GM23338 (cell line): ENCODE data around the gene PTPRN2. TPM values are rescaled to one million over a fixed set of nuclear protein-coding genes. Genes with fewer than 3 reads are reported as not detected.

Experiments
- ATAC-seq: fragments of 200-7000 bp; cut with Tn5 transposase; 3 replicates; pipeline ENCODE4 v1.9.1; 2020
- DNase-seq: peaks from one replicate; pipeline ENCODE4 v3.0.0-alpha.2; 2015; ENCODE audit warnings: low spot score
- H2AFZ ChIP-seq: fragments of 200-600 bp; sonication (generic); 2 replicates; pipeline ENCODE4 v1.8.0; 2016; ENCODE audit warnings: antibody characterized with exemption, mild to moderate bottlenecking, moderate library complexity
- H3F3A ChIP-seq: fragments of 200-600 bp; sonication (generic); replicated peaks from 2 replicates; pipeline ENCODE4 v1.8.0; 2017; ENCODE audit warnings: antibody characterized with exemption, mixed run types, low read depth
- H3K27ac ChIP-seq: fragments of 200-600 bp; sonication (generic); 2 replicates; pipeline ENCODE4 v1.6.1; 2016; ENCODE audit warnings: low read depth
- H3K27me3 ChIP-seq: fragments of 200-600 bp; sonication (generic); 2 replicates; pipeline ENCODE4 v1.8.0; 2016; ENCODE audit warnings: mild to moderate bottlenecking, mixed run types, moderate library complexity; ENCODE audit not compliant: insufficient read depth
- H3K36me3 ChIP-seq: fragments of 200-600 bp; sonication (generic); 2 replicates; pipeline ENCODE4 v1.8.0; 2016; ENCODE audit warnings: mild to moderate bottlenecking; ENCODE audit not compliant: insufficient read depth
- H3K4me1 ChIP-seq: fragments of 200-600 bp; sonication (generic); 2 replicates; pipeline ENCODE4 v1.8.0; 2016; ENCODE audit warnings: mild to moderate bottlenecking, moderate library complexity; ENCODE audit not compliant: insufficient read depth
- H3K4me2 ChIP-seq: fragments of 200-600 bp; sonication (generic); 2 replicates; pipeline ENCODE4 v1.7.1; 2017; ENCODE audit warnings: mixed run types
- H3K4me3 ChIP-seq: fragments of 200-600 bp; sonication (generic); 2 replicates; pipeline ENCODE4 v1.6.1; 2016; ENCODE audit warnings: mixed run types
- H3K79me2 ChIP-seq: fragments of 200-600 bp; sonication (generic); replicated peaks from 2 replicates; pipeline ENCODE4 v1.8.0; 2017; ENCODE audit warnings: mild to moderate bottlenecking; ENCODE audit not compliant: insufficient read depth
- H3K9me2 ChIP-seq: fragments of 200-600 bp; sonication (generic); 2 replicates; pipeline ENCODE4 v1.8.0; 2017; ENCODE audit not compliant: insufficient read depth
- H4K20me1 ChIP-seq: fragments of 200-600 bp; sonication (generic); replicated peaks from 2 replicates; pipeline ENCODE4 v1.8.0; 2017; ENCODE audit warnings: mild to moderate bottlenecking; ENCODE audit not compliant: insufficient read depth
- H3K27ac Mint-ChIP-seq: 2 replicates; pipeline ENCODE4 v1.8.0; 2020; ENCODE audit warnings: inconsistent platforms, mild to moderate bottlenecking, moderate library complexity, mixed read lengths
- H3K27me3 Mint-ChIP-seq: 3 replicates; pipeline ENCODE4 v1.8.0; 2022; ENCODE audit warnings: low read depth, mild to moderate bottlenecking, moderate library complexity, mixed read lengths, inconsistent platforms; ENCODE audit not compliant: insufficient read depth, poor library complexity
- H3K36me3 Mint-ChIP-seq: 3 replicates; pipeline ENCODE4 v1.8.0; 2021; ENCODE audit warnings: low read depth, mild to moderate bottlenecking, inconsistent platforms, moderate library complexity, mixed read lengths
- H3K4me1 Mint-ChIP-seq: 3 replicates; pipeline ENCODE4 v1.8.0; 2020; ENCODE audit warnings: mild to moderate bottlenecking, inconsistent platforms, mixed read lengths
- H3K4me3 Mint-ChIP-seq: 3 replicates; pipeline ENCODE4 v1.8.0; 2021; ENCODE audit warnings: moderate library complexity, mild to moderate bottlenecking, inconsistent platforms, mixed read lengths
- H3K9me3 Mint-ChIP-seq: 3 replicates; pipeline ENCODE4 v1.8.0; 2020; ENCODE audit warnings: moderate library complexity, mild to moderate bottlenecking, inconsistent platforms, mixed read lengths
- CREB1 ChIP-seq: fragments of 250-450 bp; sonication (Bioruptor Pico); IDR thresholded peaks from 2 replicates; pipeline ENCODE4 v1.5.0; 2020; ENCODE audit warnings: low read depth, mild to moderate bottlenecking, moderate library complexity
- CTCF ChIP-seq, 2 experiments: fragments of 200-600 bp in 1 of 2; sonication (generic) in 1 of 2; conservative IDR thresholded peaks; 2 replicates each; pipeline versions ENCODE4 v1.5.1 to v1.6.1; 2016 to 2017; ENCODE audit warnings: antibody characterized with exemption in 2 of 2, low read depth in 2 of 2, mild to moderate bottlenecking in 2 of 2, moderate library complexity in 1 of 2
- POLR2AphosphoS5 ChIP-seq: IDR thresholded peaks from 2 replicates; pipeline ENCODE4 v1.6.1; 2016; ENCODE audit warnings: antibody characterized with exemption, low read depth
- REST ChIP-seq: IDR thresholded peaks from one replicate; pipeline ENCODE4 v1.6.1; 2018; ENCODE audit warnings: antibody characterized with exemption; ENCODE audit not compliant: unreplicated experiment
- STAT1 ChIP-seq: IDR thresholded peaks from one replicate; pipeline ENCODE4 v1.6.1; 2016; ENCODE audit warnings: antibody characterized with exemption; ENCODE audit not compliant: unreplicated experiment
- ZNF114 ChIP-seq: fragments of 250-450 bp; sonication (Bioruptor Pico); IDR thresholded peaks from 2 replicates; pipeline ENCODE4 v1.5.0; 2020; ENCODE audit warnings: mild to moderate bottlenecking, moderate library complexity
- ZNF331 ChIP-seq: fragments of 250-450 bp; sonication (Bioruptor Pico); IDR thresholded peaks from 2 replicates; pipeline ENCODE4 v1.5.0; 2020; ENCODE audit warnings: low read depth, mild to moderate bottlenecking, moderate library complexity
- ZNF462 ChIP-seq: fragments of 250-450 bp; sonication (Bioruptor Pico); IDR thresholded peaks from 2 replicates; pipeline ENCODE4 v1.5.0; 2020; ENCODE audit warnings: mild to moderate bottlenecking, moderate library complexity
- polyA plus RNA-seq: library from polyadenylated mRNA; unstranded; fragments of >200 nt; fragmentation: Nextera tagmentation; extraction: Ambion mirVana; gene quantifications from 2 replicates; pipeline ENCODE4 v1.2.1, GENCODE V29; 2016
- total RNA-seq: library from RNA; depleted of rRNA; stranded (reverse); fragments of >200 nt; shearing (Covaris generic); gene quantifications from 2 replicates; pipeline ENCODE4 v1.2.3, GENCODE V29; 2014

PTPRN2 gene
- total and polyA plus RNA-seq, 2 experiments from 2014 or later: 0.87 to 4.0 TPM

- TF ChIP-seq REST (no peak), ZNF114 (CRISPR knock-in tag) (no peak), ZNF331 (CRISPR knock-in tag) (no peak)
Observed at GRCh38 chr7:157909370-157909769, 678.3 kb downstream of the PTPRN2 start (continued).

DNA sequence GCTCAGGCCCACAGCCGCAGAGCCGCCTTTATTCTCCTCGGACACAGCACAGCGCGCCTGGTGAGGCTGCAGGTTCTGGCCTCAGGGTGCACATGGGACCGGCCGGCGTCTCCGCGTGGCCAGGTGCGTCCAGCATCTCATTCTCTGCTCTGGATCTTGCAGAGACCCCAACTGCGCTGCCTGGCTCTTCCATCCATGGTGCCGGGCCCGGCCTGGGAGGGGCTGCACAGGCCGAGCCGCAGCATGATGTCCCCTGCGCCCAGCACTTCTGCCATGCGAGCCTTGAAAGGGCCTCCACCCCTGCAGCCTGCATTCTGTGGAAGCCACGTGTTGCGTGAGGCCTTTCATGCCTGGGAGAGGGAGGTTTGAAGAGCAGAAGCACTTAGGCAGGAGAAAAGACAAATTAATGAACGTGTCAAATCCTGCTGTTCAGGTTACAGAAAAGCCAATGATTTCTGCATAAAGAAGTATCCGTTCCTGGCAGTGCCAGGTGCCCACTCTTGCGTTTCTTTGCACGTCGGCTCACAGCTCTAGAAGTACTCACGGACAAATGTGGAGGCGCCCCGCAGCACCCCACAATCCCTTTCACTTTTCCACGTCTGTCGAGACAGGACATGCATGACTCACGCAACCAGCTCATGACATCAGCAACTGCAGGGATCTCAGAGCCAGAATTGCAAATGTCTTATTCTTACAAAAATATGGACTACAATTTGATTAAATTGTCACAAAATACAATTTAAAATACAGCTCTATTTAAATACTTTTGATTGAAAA, 679.4 kb downstream of the PTPRN2 start:
- no peak for ATAC-seq
- no peaks in the 10 kb centered on the region for H3K79me2 ChIP-seq
- peaks cover 43% of the 10 kb centered on the region for H3K36me3 Mint-ChIP-seq

More for the DNA sequence above, 679.4 kb downstream of the PTPRN2 start:
- no peak overlapping the region for H2AFZ ChIP-seq
- no peaks in the 10 kb centered on the region for H3K27me3 ChIP-seq
- H4K20me1 ChIP-seq: no peaks in the 10 kb centered on the region
- H3K36me3 ChIP-seq: no peaks in the 10 kb centered on the region
- H3K4me1 ChIP-seq: no peaks in the 10 kb centered on the region
- H3K4me3 ChIP-seq: no peak overlapping the region
- H3K9me2 ChIP-seq: no peaks in the 10 kb centered on the region
- Mint-ChIP-seq H3K27me3 (peaks cover 6% of the 10 kb centered on the region), H3K4me1 (no peaks in the 10 kb centered on the region), H3K4me3 (no peak overlapping the region), H3K27ac (no peak overlapping the region), H3K9me3 (peaks cover 95% of the 10 kb centered on the region)
- H3K4me2 ChIP-seq: no peak overlapping the region
- no peaks in the 10 kb centered on the region for H3F3A ChIP-seq
- no peak overlapping the region for H3K27ac ChIP-seq
- TF ChIP-seq POLR2AphosphoS5: no peak
- TF ChIP-seq STAT1: no peak
- no peak for TF ChIP-seq CREB1 (CRISPR knock-in tag)
- TF ChIP-seq CTCF (conservative IDR thresholded peaks at IDR 0.05; ENCODE audit: low read depth in 2 of 2): no peak
- TF ChIP-seq ZNF462: no peak
- no peak for TF ChIP-seq ZNF114 (CRISPR knock-in tag)
- DNase-seq: no peak
